ENCODE results near the gene ASPSCR1.

The ASPSCR1 gene

GRCh38 chr17:81998691-81999438, 21.4 kb downstream of the ASPSCR1 start:
- Histone ChIP-seq H3K4me3 (ENCODE audit: severe bottlenecking) (no peak overlapping the region), H3K27ac (ENCODE audit: poor library complexity, severe bottlenecking) (no peak overlapping the region), H3K27me3 (ENCODE audit: insufficient read depth, poor library complexity, severe bottlenecking) (no peaks in the 10 kb centered on the region), H3K9me3 (ENCODE audit: severe bottlenecking) (no peaks in the 10 kb centered on the region), H3K36me3 (ENCODE audit: low read depth) (peaks cover 7% of the 10 kb centered on the region; the same call in 1 of the 2 replicates), H3K4me1 (ENCODE audit: insufficient read depth, poor library complexity, severe bottlenecking) (peaks cover 9% of the 10 kb centered on the region)
- TF ChIP-seq, protein P1, sequence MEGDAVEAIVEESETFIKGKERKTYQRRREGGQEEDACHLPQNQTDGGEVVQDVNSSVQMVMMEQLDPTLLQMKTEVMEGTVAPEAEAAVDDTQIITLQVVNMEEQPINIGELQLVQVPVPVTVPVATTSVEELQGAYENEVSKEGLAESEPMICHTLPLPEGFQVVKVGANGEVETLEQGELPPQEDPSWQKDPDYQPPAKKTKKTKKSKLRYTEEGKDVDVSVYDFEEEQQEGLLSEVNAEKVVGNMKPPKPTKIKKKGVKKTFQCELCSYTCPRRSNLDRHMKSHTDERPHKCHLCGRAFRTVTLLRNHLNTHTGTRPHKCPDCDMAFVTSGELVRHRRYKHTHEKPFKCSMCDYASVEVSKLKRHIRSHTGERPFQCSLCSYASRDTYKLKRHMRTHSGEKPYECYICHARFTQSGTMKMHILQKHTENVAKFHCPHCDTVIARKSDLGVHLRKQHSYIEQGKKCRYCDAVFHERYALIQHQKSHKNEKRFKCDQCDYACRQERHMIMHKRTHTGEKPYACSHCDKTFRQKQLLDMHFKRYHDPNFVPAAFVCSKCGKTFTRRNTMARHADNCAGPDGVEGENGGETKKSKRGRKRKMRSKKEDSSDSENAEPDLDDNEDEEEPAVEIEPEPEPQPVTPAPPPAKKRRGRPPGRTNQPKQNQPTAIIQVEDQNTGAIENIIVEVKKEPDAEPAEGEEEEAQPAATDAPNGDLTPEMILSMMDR (IDR thresholded peaks at IDR 0.05; ENCODE audit: poor library complexity, severe bottlenecking): no peak
- ATAC-seq (ENCODE audit: low read depth) (no peak), DNase-seq (ENCODE audit: low spot score) (no peak)

- H3K4me3 ChIP-seq (ENCODE audit: severe bottlenecking): no peak overlapping the region
- H3K4me1 ChIP-seq (ENCODE audit: insufficient read depth, poor library complexity, severe bottlenecking): peaks cover 13% of the 10 kb centered on the region
- ATAC-seq (ENCODE audit: low read depth) (no peak), DNase-seq (ENCODE audit: low spot score) (no peak)
- no peaks in the 10 kb centered on the region for H3K9me3 ChIP-seq (ENCODE audit: severe bottlenecking)
- H3K36me3 ChIP-seq (ENCODE audit: low read depth): peaks cover 7% of the 10 kb centered on the region; the same call in 1 of the 2 replicates
- H3K27me3 ChIP-seq (ENCODE audit: insufficient read depth, poor library complexity, severe bottlenecking): no peaks in the 10 kb centered on the region
- TF ChIP-seq, protein P1 (IDR thresholded peaks at IDR 0.05; ENCODE audit: poor library complexity, severe bottlenecking): no peak
- H3K27ac ChIP-seq (ENCODE audit: poor library complexity, severe bottlenecking): no peak overlapping the region
These were observed 22.2 kb downstream of the ASPSCR1 start for GRCh38 chr17:81999587-81999975.

DNA sequence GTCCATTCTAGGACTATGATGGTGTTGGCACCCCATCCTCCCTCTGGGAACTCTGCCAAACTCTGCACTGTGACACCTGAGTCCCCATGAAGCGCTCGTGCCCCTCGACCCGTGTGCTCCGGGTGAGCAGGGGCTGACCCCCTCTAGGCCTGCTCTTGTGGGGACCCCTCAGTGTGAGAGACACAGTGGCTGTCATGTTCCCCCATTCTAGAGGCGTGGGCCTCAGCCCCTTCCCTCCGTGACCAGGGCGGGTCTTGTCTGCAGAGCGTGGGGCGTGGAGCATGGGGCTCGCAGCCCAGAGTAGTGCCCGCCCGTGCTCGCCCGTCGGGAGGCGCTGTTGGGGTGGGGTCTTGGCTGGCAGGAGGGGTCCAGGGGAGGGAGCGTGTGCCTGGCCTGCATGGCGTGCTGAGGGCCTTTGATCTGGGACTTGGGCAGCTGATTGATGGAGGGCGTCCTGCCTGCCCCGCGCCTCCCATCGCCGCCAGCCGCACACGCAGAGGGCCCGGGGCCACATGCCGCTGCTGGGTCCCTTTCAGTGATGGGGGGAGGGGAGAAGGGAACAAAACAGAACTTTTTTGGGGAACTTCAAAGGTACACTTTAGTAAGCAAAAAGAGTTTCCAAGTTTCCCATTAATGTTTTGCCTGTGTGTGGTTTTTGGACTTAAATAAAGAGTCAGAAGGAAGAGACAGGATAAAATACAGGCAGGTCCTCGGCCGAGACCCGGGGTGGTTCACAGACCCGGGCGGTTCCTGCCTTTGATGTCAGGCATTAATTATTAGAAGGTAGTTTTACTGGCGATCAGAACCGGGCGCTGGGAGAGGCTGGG, 22.8 kb downstream of the ASPSCR1 start:
- DNase-seq (ENCODE audit: low spot score) (no peak), ATAC-seq (ENCODE audit: low read depth) (no peak)
- Histone ChIP-seq H3K4me1 (ENCODE audit: insufficient read depth, poor library complexity, severe bottlenecking) (peaks cover 13% of the 10 kb centered on the region), H3K27ac (ENCODE audit: poor library complexity, severe bottlenecking) (no peak overlapping the region), H3K27me3 (ENCODE audit: insufficient read depth, poor library complexity, severe bottlenecking) (no peaks in the 10 kb centered on the region), H3K9me3 (ENCODE audit: severe bottlenecking) (no peaks in the 10 kb centered on the region), H3K36me3 (ENCODE audit: low read depth) (peaks cover 7% of the 10 kb centered on the region; the same call in 1 of the 2 replicates), H3K4me3 (ENCODE audit: severe bottlenecking) (no peak overlapping the region)
- TF ChIP-seq, protein P1 (IDR thresholded peaks at IDR 0.05; ENCODE audit: poor library complexity, severe bottlenecking): no peak

GRCh38 chr17:82000803-82001570, 23.6 kb downstream of the ASPSCR1 start:
- Histone ChIP-seq H3K9me3 (ENCODE audit: severe bottlenecking) (no peaks in the 10 kb centered on the region), H3K27me3 (ENCODE audit: insufficient read depth, poor library complexity, severe bottlenecking) (no peaks in the 10 kb centered on the region), H3K27ac (ENCODE audit: poor library complexity, severe bottlenecking) (no peak overlapping the region), H3K36me3 (ENCODE audit: low read depth) (peaks cover 7% of the 10 kb centered on the region; the same call in 1 of the 2 replicates), H3K4me3 (ENCODE audit: severe bottlenecking) (no peak overlapping the region), H3K4me1 (ENCODE audit: insufficient read depth, poor library complexity, severe bottlenecking) (peaks cover 15% of the 10 kb centered on the region)
- ATAC-seq (ENCODE audit: low read depth): no peak
- DNase-seq (ENCODE audit: low spot score): no peak
- TF ChIP-seq, protein P1 (IDR thresholded peaks at IDR 0.05; ENCODE audit: poor library complexity, severe bottlenecking): no peak
